ENCODE data around the gene ITLN1.

The ITLN1 gene

GRCh38 chr1:160841079-160841478 is 43.9 kb downstream of the ITLN1 start (continued):
- no peak for TF ChIP-seq ZNF248 (tag by site-specific recombination; IDR thresholded peaks at IDR 0.05)
- TF ChIP-seq, protein P1, sequence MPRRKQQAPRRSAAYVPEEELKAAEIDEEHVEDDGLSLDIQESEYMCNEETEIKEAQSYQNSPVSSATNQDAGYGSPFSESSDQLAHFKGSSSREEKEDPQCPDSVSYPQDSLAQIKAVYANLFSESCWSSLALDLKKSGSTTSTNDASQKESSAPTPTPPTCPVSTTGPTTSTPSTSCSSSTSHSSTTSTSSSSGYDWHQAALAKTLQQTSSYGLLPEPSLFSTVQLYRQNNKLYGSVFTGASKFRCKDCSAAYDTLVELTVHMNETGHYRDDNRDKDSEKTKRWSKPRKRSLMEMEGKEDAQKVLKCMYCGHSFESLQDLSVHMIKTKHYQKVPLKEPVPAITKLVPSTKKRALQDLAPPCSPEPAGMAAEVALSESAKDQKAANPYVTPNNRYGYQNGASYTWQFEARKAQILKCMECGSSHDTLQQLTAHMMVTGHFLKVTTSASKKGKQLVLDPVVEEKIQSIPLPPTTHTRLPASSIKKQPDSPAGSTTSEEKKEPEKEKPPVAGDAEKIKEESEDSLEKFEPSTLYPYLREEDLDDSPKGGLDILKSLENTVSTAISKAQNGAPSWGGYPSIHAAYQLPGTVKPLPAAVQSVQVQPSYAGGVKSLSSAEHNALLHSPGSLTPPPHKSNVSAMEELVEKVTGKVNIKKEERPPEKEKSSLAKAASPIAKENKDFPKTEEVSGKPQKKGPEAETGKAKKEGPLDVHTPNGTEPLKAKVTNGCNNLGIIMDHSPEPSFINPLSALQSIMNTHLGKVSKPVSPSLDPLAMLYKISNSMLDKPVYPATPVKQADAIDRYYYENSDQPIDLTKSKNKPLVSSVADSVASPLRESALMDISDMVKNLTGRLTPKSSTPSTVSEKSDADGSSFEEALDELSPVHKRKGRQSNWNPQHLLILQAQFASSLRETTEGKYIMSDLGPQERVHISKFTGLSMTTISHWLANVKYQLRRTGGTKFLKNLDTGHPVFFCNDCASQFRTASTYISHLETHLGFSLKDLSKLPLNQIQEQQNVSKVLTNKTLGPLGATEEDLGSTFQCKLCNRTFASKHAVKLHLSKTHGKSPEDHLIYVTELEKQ (tag by site-specific recombination; IDR thresholded peaks at IDR 0.05; ENCODE audit: borderline replicate concordance): no peak

DNA sequence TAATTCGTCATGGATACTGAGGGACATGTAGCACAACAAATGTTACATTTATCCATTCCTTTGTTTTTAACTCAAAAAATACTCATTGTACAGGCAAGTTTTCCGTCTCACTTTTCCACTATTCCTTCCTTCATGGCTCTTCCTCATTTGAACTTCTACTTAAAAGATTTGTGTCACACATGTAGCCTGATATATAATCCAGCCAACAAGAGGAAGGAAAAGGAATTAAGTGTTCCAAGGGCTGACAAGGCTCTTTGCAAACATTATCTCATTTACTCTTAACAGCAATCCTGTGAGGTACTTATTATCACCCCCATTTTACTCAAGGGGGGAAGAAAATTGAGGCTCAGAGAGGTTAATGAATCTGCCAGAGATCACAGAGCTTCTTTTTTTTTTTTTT is 45.2 kb downstream of the ITLN1 start:
- CTCF ChIA-PET: interaction anchor here (0.6 to 5.3 kb wide), 6 partner anchors 8 to 150 kb away, joined by 3 to 25 read pairs (median 4); no protein-coding TSS in a partner anchor
- POLR2A ChIA-PET: no interaction called here

More for the DNA sequence above, 45.2 kb downstream of the ITLN1 start:
- H3K4me1 ChIP-seq (ENCODE audit: control insufficient read depth, insufficient read depth, low read length): no peaks in the 10 kb centered on the region
- H3K9me3 ChIP-seq (ENCODE audit: control insufficient read depth, insufficient read depth, low read depth, low read length): no peaks in the 10 kb centered on the region
- no peak overlapping the region for H3K4me3 ChIP-seq (ENCODE audit: low read depth, low read length)
- no peaks in the 10 kb centered on the region for H3K36me3 ChIP-seq (ENCODE audit: control insufficient read depth in 2 of 2, insufficient read depth in 1 of 2, low read length in 2 of 2)
- TF ChIP-seq BCL11A (tag by site-specific recombination; IDR thresholded peaks at IDR 0.05; ENCODE audit: low read depth) (no peak), ZBTB44 (tag by site-specific recombination; IDR thresholded peaks at IDR 0.05) (no peak), ZNF133 (tag by site-specific recombination; IDR thresholded peaks at IDR 0.05) (no peak), KLF7 (tag by site-specific recombination; IDR thresholded peaks at IDR 0.05; ENCODE audit: borderline replicate concordance) (no peak), ZNF837 (tag by site-specific recombination; IDR thresholded peaks at IDR 0.05) (no peak), ZNF433 (tag by site-specific recombination; IDR thresholded peaks at IDR 0.05; ENCODE audit: low read depth) (no peak), ZNF223 (tag by site-specific recombination; IDR thresholded peaks at IDR 0.05) (no peak), MYNN (tag by site-specific recombination; IDR thresholded peaks at IDR 0.05; ENCODE audit: borderline replicate concordance) (no peak), ZNF623 (tag by site-specific recombination; IDR thresholded peaks at IDR 0.05) (no peak), CTCF (tag by site-specific recombination; IDR thresholded peaks at IDR 0.05) (no peak), ZNF23 (tag by site-specific recombination; IDR thresholded peaks at IDR 0.05; ENCODE audit: borderline replicate concordance) (no peak), ZNF48 (tag by site-specific recombination; IDR thresholded peaks at IDR 0.05) (no peak), SP2 (tag by site-specific recombination; IDR thresholded peaks at IDR 0.05) (no peak), ZBTB21 (tag by site-specific recombination; IDR thresholded peaks at IDR 0.05) (no peak), ZNF174 (tag by site-specific recombination; IDR thresholded peaks at IDR 0.05) (no peak), REPIN1 (tag by site-specific recombination; IDR thresholded peaks at IDR 0.05; ENCODE audit: low read depth) (no peak), ZNF548 (tag by site-specific recombination; IDR thresholded peaks at IDR 0.05) (no peak), ZNF19 (tag by site-specific recombination; IDR thresholded peaks at IDR 0.05; ENCODE audit: low read depth) (no peak)
- TF ChIP-seq, protein P2, sequence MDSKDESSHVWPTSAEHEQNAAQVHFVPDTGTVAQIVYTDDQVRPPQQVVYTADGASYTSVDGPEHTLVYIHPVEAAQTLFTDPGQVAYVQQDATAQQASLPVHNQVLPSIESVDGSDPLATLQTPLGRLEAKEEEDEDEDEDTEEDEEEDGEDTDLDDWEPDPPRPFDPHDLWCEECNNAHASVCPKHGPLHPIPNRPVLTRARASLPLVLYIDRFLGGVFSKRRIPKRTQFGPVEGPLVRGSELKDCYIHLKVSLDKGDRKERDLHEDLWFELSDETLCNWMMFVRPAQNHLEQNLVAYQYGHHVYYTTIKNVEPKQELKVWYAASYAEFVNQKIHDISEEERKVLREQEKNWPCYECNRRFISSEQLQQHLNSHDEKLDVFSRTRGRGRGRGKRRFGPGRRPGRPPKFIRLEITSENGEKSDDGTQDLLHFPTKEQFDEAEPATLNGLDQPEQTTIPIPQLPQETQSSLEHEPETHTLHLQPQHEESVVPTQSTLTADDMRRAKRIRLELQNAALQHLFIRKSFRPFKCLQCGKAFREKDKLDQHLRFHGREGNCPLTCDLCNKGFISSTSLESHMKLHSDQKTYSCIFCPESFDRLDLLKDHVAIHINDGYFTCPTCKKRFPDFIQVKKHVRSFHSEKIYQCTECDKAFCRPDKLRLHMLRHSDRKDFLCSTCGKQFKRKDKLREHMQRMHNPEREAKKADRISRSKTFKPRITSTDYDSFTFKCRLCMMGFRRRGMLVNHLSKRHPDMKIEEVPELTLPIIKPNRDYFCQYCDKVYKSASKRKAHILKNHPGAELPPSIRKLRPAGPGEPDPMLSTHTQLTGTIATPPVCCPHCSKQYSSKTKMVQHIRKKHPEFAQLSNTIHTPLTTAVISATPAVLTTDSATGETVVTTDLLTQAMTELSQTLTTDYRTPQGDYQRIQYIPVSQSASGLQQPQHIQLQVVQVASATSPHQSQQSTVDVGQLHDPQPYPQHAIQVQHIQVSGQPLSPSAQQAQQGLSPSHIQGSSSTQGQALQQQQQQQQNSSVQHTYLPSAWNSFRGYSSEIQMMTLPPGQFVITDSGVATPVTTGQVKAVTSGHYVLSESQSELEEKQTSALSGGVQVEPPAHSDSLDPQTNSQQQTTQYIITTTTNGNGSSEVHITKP (tag by site-specific recombination; IDR thresholded peaks at IDR 0.05): no peak
- TF ChIP-seq, protein P3, sequence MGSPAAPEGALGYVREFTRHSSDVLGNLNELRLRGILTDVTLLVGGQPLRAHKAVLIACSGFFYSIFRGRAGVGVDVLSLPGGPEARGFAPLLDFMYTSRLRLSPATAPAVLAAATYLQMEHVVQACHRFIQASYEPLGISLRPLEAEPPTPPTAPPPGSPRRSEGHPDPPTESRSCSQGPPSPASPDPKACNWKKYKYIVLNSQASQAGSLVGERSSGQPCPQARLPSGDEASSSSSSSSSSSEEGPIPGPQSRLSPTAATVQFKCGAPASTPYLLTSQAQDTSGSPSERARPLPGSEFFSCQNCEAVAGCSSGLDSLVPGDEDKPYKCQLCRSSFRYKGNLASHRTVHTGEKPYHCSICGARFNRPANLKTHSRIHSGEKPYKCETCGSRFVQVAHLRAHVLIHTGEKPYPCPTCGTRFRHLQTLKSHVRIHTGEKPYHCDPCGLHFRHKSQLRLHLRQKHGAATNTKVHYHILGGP (tag by site-specific recombination; IDR thresholded peaks at IDR 0.05): no peak
- no peak overlapping the region for H3K27ac ChIP-seq (ENCODE audit: extremely low read depth, low read depth, low read length)
